Amniotic stem cell (primary cell): ENCODE data around the gene FAM168B.

Experiments used
- DNase-seq: peaks from one replicate; lab custom pipeline; 2025; lab: John Stamatoyannopoulos, UW

The FAM168B gene

DNA sequence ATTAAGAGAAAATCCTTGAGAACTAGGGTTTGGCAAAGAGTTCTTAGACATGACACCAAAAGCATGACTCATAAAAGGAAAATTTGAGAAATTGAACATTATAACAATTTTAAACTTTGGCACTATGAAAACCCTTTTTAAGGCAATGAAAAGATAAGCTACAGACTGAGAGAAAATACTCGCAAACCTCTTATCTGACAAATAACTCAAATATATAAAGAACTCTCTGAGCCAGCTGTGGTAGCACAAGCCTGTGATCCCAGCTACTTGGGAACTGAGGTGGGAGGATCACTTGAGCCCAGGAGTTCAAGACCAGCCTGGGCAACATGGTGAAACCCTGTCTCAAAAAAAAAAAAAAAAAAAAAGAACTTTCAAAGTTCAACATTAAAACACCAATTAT is 70.5 kb downstream of the FAM168B start:
- no peak for DNase-seq

DNA sequence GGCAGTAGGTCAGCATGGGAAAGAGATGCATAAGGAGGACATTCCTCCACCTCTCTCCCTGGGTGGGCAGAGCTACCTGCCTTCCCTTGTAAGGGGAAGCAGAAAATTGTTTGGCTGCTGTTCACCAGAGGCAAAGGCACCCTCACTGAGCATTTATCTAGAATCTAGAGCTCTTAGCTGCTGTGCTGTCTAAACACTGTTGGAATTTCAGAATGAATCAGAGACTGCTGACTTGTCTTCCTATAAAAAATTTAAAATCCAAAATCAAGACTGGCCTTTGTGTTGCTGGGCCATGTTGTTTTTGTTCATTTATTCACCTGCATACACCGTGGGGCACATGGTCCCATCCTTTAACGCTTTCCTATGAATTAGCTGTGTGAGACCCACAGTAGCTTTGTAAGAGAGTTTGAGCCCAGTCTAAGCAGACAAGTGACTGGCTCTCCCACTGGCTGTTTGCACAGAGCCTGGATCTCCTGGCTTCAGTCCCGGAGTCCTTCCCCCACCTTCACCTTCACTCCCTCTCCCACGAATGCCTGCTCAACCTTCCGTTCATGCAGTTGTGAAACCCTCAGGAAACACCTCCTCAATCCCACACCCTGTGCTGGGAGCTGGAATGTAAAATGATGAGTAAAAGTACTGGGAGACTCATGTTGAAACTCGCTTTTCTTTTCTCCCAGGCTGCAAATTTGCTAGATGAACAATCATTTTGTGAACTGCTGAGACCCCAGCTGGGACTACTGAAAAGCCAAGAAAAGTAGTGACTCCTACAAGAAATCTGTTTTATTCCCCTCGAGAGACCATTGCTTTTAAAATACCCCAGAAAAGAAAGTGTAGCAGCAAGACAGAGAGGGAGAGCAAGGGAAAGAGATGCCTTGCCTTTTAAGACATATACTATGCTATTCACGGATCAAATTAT is 76.2 kb downstream of the FAM168B start:
- peak; percentile 2 for DNase-seq

DNA sequence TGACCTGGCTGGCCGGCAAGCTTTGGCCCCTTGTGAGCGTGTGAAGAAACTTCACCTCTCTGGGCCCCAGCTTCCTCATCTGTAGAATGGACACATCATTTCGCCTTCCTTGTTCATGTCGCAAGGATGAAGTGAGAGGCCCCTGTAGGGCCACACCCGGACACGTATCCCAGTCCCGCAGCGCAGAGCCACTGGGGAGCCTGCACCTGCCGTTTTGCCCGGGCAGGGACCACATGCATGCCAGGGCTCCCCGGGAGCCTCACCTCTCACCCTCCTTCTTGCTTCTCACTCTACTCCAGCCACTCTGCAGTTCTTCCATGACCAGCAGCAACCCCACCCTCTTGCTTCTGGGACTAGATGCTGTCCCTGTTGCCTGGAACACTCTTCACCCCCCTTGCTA is 77.5 kb downstream of the FAM168B start:
- no peak for DNase-seq

DNA sequence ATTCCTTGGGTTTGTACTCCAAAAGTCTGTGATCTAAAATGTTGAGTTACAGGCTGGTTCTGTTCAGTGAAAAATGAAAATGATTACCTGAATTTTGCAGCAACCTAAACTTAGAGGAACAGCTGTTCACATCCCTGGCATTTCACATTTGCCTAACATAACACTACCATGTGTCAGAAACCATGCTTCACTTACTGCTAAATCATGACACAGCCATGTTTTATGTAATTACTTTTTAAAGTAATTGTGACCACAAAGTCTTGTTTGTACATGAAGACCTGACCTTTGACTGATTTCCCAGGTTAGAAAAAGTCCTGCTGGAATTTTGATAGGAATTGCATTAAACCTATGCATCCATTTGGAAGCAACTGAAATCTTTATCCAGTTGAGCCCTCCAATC is 79.1 kb downstream of the FAM168B start:
- DNase-seq, result no peak

DNA sequence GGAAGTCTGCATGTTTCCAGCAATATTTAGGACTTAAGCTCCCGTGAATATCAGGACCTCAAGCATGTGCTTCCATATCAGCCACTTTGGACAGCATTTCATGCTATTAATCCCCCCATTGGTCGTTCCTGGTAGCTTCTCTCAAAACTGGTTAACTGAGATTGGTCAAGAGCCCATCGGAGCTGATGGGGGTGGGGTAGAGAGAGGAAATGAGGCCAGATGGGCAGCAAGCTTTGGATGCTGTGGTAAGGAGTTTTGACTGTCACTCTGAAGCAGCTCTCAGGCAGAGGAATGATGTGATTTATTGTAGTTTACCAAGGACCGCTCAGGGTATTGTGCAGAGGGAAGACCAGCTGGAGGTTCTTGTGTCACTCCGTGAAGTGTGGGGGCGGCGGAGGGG is 81.8 kb downstream of the FAM168B start:
- no peak for DNase-seq

DNA sequence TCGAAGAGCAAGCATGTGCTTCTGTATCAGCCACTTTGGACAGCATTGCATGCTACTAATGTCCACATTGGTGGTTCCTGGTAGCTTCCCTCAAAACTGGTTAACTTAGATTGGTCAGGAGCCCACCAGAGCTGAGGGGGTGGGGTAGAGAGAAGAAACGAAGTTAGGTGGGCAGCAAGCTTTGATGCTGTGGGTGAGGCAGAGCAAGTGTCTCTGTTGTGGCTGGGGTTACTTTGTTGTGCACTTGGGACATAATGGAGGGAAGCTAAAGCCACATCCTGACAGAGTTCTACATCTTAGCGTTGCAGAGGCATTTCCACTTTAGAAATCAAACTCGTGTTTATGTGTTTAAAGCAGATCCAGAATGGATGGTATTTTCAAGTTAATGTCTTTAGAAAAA is 82.7 kb downstream of the FAM168B start:
- no peak for DNase-seq

DNA sequence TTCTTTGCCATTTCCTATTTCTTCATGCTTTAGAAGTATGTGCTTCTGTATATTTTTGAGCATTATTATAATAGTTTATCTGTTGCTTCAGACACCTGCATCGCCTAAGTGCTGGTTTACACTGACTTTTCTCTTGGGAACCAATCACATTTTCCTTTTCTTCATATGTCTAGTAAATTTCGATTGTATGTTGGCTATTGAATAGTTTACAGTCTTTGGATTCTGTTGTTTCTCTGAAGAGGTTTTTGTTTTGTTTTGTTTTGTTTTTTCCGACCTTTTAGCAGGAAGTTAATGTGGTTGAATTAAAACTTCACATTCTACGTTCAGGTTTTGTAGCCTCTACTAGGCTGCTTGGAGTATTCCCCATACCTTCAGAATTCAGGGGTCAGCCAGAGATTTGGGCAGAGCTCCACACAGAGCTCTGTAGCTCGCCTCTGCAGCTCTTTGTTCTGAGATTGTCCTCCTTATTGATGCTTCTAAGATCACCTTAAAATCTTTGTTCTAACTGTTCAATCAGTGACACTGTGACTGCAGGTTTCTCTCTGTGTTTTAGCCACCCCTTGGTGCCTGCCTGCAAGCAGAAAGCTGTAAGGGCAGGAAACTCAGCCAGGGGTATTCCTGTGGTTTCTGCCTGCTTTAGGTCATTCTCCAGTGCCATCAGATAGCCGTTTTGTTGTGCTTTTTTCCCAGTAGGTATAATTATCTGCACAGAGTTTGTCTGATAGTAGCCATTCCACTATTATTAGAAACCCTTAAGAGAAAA is 83.4 kb downstream of the FAM168B start:
- no peak for DNase-seq

DNA sequence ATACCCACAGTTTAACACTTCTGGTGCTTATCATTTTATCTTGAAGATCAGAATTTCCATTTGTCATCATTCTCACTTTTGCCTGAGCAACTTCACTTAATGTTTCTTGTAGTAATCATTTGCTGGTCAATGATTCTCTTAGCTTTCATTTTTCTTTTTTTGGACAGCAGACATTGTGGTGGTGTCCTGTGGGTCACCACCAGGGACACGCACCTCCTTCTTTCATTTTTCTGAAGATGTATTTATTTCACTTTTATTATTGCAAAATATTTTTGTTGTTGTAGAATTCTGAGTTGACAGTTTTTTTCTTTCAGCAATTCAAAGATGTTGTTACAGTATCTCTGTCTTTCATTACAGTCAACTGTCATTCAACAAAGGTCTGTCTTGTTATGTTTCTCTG is 84.3 kb downstream of the FAM168B start:
- DNase-seq, result no peak

DNA sequence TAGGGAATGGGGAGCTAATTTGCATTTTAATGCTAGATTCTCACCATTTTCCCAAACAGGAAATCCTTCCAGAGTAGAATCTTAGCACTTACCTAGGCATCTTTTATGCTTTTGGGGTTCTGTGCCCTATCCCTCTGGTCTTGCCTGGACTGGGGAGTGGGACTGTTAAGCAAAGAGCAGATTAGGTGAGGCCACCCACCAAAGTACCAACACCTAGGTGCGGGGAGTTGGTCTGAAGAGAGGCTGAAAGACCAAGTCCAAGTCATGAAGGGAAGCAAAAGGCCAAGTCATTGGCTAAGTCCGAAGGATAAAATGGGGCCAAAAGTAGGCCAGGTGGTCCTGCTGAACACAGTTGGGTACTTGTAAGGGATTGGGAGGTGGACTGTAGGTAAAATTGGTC is 86.7 kb downstream of the FAM168B start:
- no peak for DNase-seq

DNA sequence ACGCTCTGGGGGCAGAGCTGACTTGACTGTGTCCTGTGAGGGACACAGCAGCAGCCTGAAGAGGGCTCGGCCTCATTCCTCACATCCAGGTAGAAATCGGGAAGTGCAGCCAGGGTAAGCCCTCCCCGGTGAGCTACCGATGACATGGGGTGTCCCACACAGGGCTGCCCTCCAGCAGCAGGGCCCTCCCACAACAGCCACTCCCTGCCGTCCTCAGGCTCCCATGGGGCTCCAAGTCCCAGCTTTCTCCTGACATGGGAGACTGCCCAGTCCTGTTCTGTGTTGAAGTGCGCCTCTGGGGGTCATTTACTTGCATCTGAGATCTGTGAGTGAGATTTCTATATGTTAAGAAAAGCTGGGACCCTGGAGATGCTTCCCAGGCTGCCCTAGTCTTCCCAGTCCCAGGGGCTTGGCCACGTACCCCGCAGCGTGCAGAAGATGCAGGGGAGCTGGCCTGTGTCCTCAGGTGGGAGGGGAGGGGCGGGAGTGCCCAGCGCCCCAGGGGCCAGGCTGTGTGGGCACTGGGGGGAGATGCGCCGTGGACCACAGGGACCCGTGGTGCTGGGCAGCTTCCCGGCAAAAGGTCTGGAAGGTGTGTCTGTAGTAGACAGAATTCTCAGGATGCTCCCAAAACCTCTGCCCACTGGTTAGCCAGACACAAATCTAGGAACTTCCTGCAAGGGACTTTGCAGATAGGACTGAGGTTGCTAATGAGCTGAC is 87.9 kb downstream of the FAM168B start:
- DNase-seq, result no peak

DNA sequence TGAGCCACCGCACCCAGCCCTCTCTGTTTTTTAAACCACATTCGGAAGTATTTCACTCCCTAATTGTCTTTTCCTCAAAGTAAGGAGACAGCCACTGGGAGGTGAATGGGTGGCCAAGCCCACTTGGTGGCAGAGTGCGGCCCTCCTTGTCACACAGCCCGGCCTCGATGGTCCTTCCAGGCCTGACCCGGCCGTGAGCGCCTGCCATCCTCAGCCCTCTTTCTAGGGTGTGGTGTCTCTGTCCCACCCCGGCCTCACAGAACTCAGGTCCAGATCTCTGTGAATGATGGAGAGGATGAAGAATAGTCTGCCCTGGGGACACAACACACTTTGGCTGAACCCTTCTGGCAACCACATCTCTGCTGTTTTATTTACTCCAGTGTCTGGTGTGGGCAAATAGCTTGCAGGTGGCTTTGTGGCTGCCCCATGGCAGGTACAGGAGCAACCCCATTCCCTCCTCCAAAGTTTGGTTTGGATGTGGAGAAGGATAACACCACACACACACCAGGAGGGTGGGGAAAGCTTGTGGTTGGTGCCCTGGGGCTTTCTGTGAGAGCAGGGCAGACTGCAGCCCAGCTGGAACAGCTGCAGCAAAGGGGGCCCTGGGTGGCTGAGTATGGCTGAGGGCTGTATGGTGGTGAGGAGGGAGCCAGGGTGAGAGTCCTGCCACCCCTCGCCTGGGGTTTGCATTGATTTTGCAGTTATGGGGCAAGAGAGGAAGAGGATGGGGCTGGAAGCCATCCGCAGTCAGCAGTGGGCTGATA is 88.6 kb downstream of the FAM168B start:
- DNase-seq, result no peak

DNA sequence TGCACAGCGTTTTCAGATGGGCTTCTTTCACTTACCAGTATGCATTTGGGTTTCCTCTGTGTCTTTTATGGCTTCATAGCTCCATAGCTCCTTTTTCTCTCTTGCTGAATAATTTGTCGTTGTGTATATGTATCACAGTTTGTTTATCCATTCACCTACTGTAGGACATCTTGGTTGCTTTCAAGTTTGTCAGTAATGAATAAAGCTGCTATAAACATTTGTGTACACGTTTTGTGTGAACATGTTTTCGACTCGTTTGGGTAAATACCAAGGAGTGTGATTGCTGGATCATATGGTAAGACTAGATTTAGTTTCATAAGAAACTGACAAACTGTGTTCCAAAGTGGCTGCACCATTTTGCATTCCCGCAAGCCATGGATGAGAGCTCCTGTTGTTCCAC is 94.7 kb downstream of the FAM168B start:
- DNase-seq, result no peak
